H1 (cell line): ENCODE measurements around the gene VNN1. TPM values are rescaled to one million over a fixed set of nuclear protein-coding genes. Genes with fewer than 3 reads are reported as not detected.

Experiments
- CTCF ChIA-PET: fragments of 300-600 bp; sonication (Branson Sonifier 250); formaldehyde crosslinking; loops from one replicate; lab custom pipeline; 2021; ENCODE audit not compliant: partially characterized antibody; lab: Charles Lee
- POLR2A ChIA-PET: fragments of 300-600 bp; sonication (Branson Sonifier 250); formaldehyde crosslinking; loops from one replicate; lab custom pipeline; 2021; ENCODE audit warnings: inconsistent platforms; ENCODE audit not compliant: partially characterized antibody; lab: Charles Lee
- DNase-seq, 2 experiments: peaks; one replicate each; pipeline versions ENCODE4 v3.0.0 to v3.0.0-alpha.2; 2010 to 2022; ENCODE audit warnings: low spot score in 2 of 2, low read depth in 1 of 2, mixed read lengths in 1 of 2
- FAIRE-seq: peaks from 2 replicates; lab custom pipeline; 2011; peaks lifted over from hg19 to GRCh38; lab: Jason Lieb, UNC
- H2AFZ ChIP-seq: 2 replicates; pipeline ENCODE4 v1.8.1; 2012; ENCODE audit warnings: low read length, inconsistent platforms
- H2AK5ac ChIP-seq: 2 replicates; pipeline ENCODE4 v1.6.1; 2013; ENCODE audit warnings: low read depth, low read length
- H2BK120ac ChIP-seq: replicated peaks from 2 replicates; pipeline ENCODE3; 2013; ENCODE audit warnings: low read depth, low read length, inconsistent platforms
- H2BK12ac ChIP-seq: 2 replicates; pipeline ENCODE4 v1.6.1; 2013; ENCODE audit warnings: low read depth, low read length
- H2BK15ac ChIP-seq: 2 replicates; pipeline ENCODE4 v1.6.1; 2013; ENCODE audit warnings: low read length
- H2BK20ac ChIP-seq: 2 replicates; pipeline ENCODE4 v1.6.1; 2013; ENCODE audit warnings: low read length
- H2BK5ac ChIP-seq: 2 replicates; pipeline ENCODE4 v1.6.1; 2013; ENCODE audit warnings: low read depth, low read length
- H3K14ac ChIP-seq: 2 replicates; pipeline ENCODE4 v1.6.1; 2013; ENCODE audit warnings: inconsistent platforms; ENCODE audit not compliant: insufficient read length
- H3K18ac ChIP-seq: 2 replicates; pipeline ENCODE4 v1.6.1; 2013; ENCODE audit warnings: low read length; ENCODE audit errors: extremely low read depth
- H3K23ac ChIP-seq: 2 replicates; pipeline ENCODE4 v1.6.1; 2013; ENCODE audit warnings: inconsistent platforms; ENCODE audit not compliant: insufficient read length
- H3K23me2 ChIP-seq: 2 replicates; pipeline ENCODE4 v1.6.1; 2013; ENCODE audit warnings: low read depth, low read length
- H3K27ac ChIP-seq: 2 replicates; pipeline ENCODE4 v1.6.1; 2011; ENCODE audit warnings: low read depth, low read length, inconsistent platforms
- H3K27me3 ChIP-seq, 4 experiments: replicated peaks in 1 of 4; 1 replicate in 1 of 4; 2 replicates in 3 of 4; pipeline versions ENCODE4 v1.6.1 to v1.8.1; 2011 to 2013; ENCODE audit warnings: low read length in 3 of 4, mild to moderate bottlenecking in 3 of 4, inconsistent platforms in 2 of 4, mixed read lengths in 2 of 4, moderate library complexity in 1 of 4; ENCODE audit not compliant: control insufficient read depth in 3 of 4, insufficient read depth in 3 of 4; ENCODE audit errors: extremely low read depth in 1 of 4
- H3K36me3 ChIP-seq, 4 experiments: 2 replicates each; pipeline versions ENCODE4 v1.6.1 to v1.8.1; 2011 to 2013; ENCODE audit warnings: mild to moderate bottlenecking in 4 of 4, low read length in 3 of 4, moderate library complexity in 2 of 4, control low read depth in 1 of 4, inconsistent platforms in 1 of 4; ENCODE audit not compliant: insufficient read depth in 4 of 4, control insufficient read depth in 2 of 4
- H3K4ac ChIP-seq: replicated peaks from 2 replicates; pipeline ENCODE3; 2013; ENCODE audit warnings: low read length, low read depth, mixed read lengths, inconsistent platforms; ENCODE audit not compliant: insufficient read length
- H3K4me1 ChIP-seq, 4 experiments: replicated peaks in 1 of 4; 1 replicate in 1 of 4; 2 replicates in 3 of 4; pipeline versions ENCODE4 v1.6.1 to v1.8.1; 2011 to 2013; ENCODE audit warnings: low read length in 3 of 4, inconsistent platforms in 2 of 4, mixed read lengths in 1 of 4; ENCODE audit not compliant: insufficient read depth in 4 of 4, control insufficient read depth in 3 of 4
- H3K4me2 ChIP-seq, 2 experiments: 2 replicates each; pipeline versions ENCODE4 v1.6.1 to v1.8.1; 2011 to 2013; ENCODE audit warnings: low read depth in 2 of 2, low read length in 2 of 2, control low read depth in 1 of 2, inconsistent platforms in 1 of 2, mild to moderate bottlenecking in 1 of 2; ENCODE audit not compliant: insufficient read depth in 1 of 2
- H3K4me3 ChIP-seq, 4 experiments: fragments of 200-600, 300-600 bp in 1 of 4; sonication (generic), shearing (Covaris generic), sonication (Bioruptor Twin) in 1 of 4; 2 replicates each; pipeline versions ENCODE4 v1.5.1 to v1.8.1; 2011 to 2016; ENCODE audit warnings: low read length in 4 of 4, low read depth in 3 of 4, control low read depth in 2 of 4, inconsistent platforms in 2 of 4, mild to moderate bottlenecking in 2 of 4, mixed read lengths in 1 of 4, moderate library complexity in 1 of 4; ENCODE audit not compliant: insufficient read depth in 2 of 4; ENCODE audit errors: extremely low read depth in 1 of 4
- H3K56ac ChIP-seq: replicated peaks from 2 replicates; pipeline ENCODE3; 2013; ENCODE audit warnings: low read depth, mild to moderate bottlenecking, mixed read lengths, low read length, inconsistent platforms; ENCODE audit not compliant: insufficient read length
- H3K79me1 ChIP-seq: 2 replicates; pipeline ENCODE4 v1.6.1; 2013; ENCODE audit warnings: low read depth, low read length, control low read depth
- H3K79me2 ChIP-seq, 2 experiments: 2 replicates each; pipeline versions ENCODE4 v1.6.1 to v1.8.1; 2012 to 2013; ENCODE audit warnings: low read length in 2 of 2, mild to moderate bottlenecking in 2 of 2, inconsistent platforms in 1 of 2; ENCODE audit not compliant: insufficient read depth in 2 of 2, control insufficient read depth in 1 of 2
- H3K9ac ChIP-seq, 4 experiments: replicated peaks in 1 of 4; 1 replicate in 1 of 4; 2 replicates in 3 of 4; pipeline versions ENCODE4 v1.6.1 to v1.8.1; 2011 to 2013; ENCODE audit warnings: low read depth in 3 of 4, low read length in 3 of 4, control low read depth in 2 of 4, mild to moderate bottlenecking in 2 of 4, moderate library complexity in 2 of 4, inconsistent platforms in 1 of 4; ENCODE audit errors: extremely low read depth in 1 of 4
- H3K9me3 ChIP-seq, 2 experiments: 2 replicates each; pipeline versions ENCODE4 v1.6.1 to v1.8.1; 2012 to 2013; ENCODE audit warnings: mild to moderate bottlenecking in 2 of 2, moderate library complexity in 2 of 2, control low read depth in 1 of 2, inconsistent platforms in 1 of 2, low read depth in 1 of 2, low read length in 1 of 2, mixed read lengths in 1 of 2; ENCODE audit not compliant: insufficient read depth in 2 of 2
- H4K20me1 ChIP-seq, 2 experiments: replicated peaks in 1 of 2; 2 replicates each; pipeline versions ENCODE3 to v1.8.1; 2011 to 2013; ENCODE audit warnings: inconsistent platforms in 2 of 2, low read length in 2 of 2, mild to moderate bottlenecking in 1 of 2; ENCODE audit not compliant: insufficient read depth in 2 of 2, control insufficient read depth in 1 of 2
- H4K5ac ChIP-seq: 2 replicates; pipeline ENCODE4 v1.6.1; 2013; ENCODE audit warnings: low read length, low read depth, mixed read lengths, inconsistent platforms; ENCODE audit not compliant: insufficient read length
- H4K8ac ChIP-seq: 2 replicates; pipeline ENCODE4 v1.8.0; 2013; ENCODE audit warnings: mild to moderate bottlenecking, moderate library complexity, low read length, inconsistent platforms; ENCODE audit not compliant: insufficient read depth; ENCODE audit errors: extremely low read depth
- H4K91ac ChIP-seq: replicated peaks from 2 replicates; pipeline ENCODE3; 2013; ENCODE audit warnings: low read length, mixed read lengths, inconsistent platforms; ENCODE audit not compliant: insufficient read length
- JUN ChIP-seq: IDR thresholded peaks from 2 replicates; pipeline ENCODE4 v1.6.1; 2011; ENCODE audit warnings: low read depth, mild to moderate bottlenecking, improper control_type of control experiment, low read length
- POU5F1 ChIP-seq: IDR thresholded peaks from 2 replicates; pipeline ENCODE4 v1.6.1; 2011; ENCODE audit warnings: low read depth, mild to moderate bottlenecking, low read length, moderate library complexity
- SIX5 ChIP-seq: IDR thresholded peaks from 2 replicates; pipeline ENCODE4 v1.6.1; 2011; ENCODE audit warnings: mild to moderate bottlenecking, low read depth, low read length
- WGBS, 2 experiments: shearing (Covaris generic) in 1 of 2; methylation state at CpG; one replicate each; pipeline versions ENCODE4 v1.1.6 to v1.1.7; 2013 to 2015; ENCODE audit warnings: low lambda C conversion rate in 2 of 2, mixed read lengths in 2 of 2, inconsistent platforms in 1 of 2, low coverage in 1 of 2, missing lambda C conversion rate in 1 of 2; ENCODE audit not compliant: insufficient replicate concordance in 2 of 2, insufficient coverage in 1 of 2, insufficient read length in 1 of 2; ENCODE audit errors: extremely low coverage in 1 of 2, missing lambda C conversion rate in 1 of 2; 5-methylcytosine and 5-hydroxymethylcytosine counted together
- polyA plus RNA-seq, 7 experiments: library from polyadenylated mRNA; depleted of rRNA in 3 of 7; stranded (reverse) in 5 of 7; unstranded in 2 of 7; fragments of >200 nt in 5 of 7; fragments of 200-250 nt in 2 of 7; gene quantifications; 1 replicate in 5 of 7; 2 replicates in 1 of 7; 4 replicates in 1 of 7; pipeline versions ENCODE4 v1.2.1 to v1.2.3, GENCODE V29; 2011 to 2013; ENCODE audit warnings: missing spikeins in 2 of 7, mixed read lengths in 2 of 7
- total RNA-seq: library from RNA; stranded (reverse); fragmentation: NEBNext Ultra II Directional; extraction: Animal tissue kit (Norgen Biotek cat#: 25700); gene quantifications from 2 replicates; pipeline ENCODE4 v1.2.1, GENCODE V29; 2021

Gene VNN1
- total and polyA plus RNA-seq, 2 of the 8 experiments (the other 6 are each of a cell fraction or from before 2014, with no cell fraction given): not detected

DNA sequence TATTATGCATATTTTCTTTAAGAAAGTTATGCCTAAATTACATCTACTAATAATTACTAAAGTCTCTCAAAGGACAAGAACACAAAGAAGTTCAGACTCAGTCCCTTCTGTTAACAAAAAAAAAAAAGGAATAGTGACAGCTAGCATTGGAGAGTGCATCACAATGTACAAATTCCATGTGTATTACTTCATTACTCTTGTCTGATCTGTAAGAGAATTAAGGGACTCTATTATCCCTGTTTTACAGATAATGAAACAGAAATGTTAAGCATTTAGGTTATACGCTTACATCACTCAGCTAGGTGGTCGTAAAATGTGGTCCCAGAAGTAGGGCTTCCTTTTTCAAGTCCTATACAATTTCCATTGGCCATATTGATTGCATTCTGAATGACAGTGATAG lies 17.2 kb upstream of the VNN1 start:
- H3K18ac ChIP-seq: no peak overlapping the region
- no peak overlapping the region for H3K56ac ChIP-seq
- no peaks in the 10 kb centered on the region for H3K27me3 ChIP-seq
- no peak overlapping the region for H3K4me3 ChIP-seq
- no peak overlapping the region for H3K23ac ChIP-seq
- H3K14ac ChIP-seq: no peak overlapping the region
- H2BK12ac ChIP-seq: no peak overlapping the region
- H3K4me2 ChIP-seq: no peak overlapping the region
- FAIRE-seq (no peak), DNase-seq (no peak)
- H3K9me3 ChIP-seq: no peaks in the 10 kb centered on the region
- no peak overlapping the region for H3K4ac ChIP-seq
- no peaks in the 10 kb centered on the region for H3K4me1 ChIP-seq
- no peaks in the 10 kb centered on the region for H3K79me1 ChIP-seq
- no peaks in the 10 kb centered on the region for H3K36me3 ChIP-seq
- H2BK5ac ChIP-seq: no peak overlapping the region
- H2BK20ac ChIP-seq: no peak overlapping the region
- TF ChIP-seq SIX5 (no peak), POU5F1 (no peak), JUN (no peak)
- no peak overlapping the region for H3K27ac ChIP-seq
- no peaks in the 10 kb centered on the region for H3K79me2 ChIP-seq
- no peak overlapping the region for H4K5ac ChIP-seq
- no peaks in the 10 kb centered on the region for H3K23me2 ChIP-seq
- no peak overlapping the region for H4K91ac ChIP-seq
- no peak overlapping the region for H2AFZ ChIP-seq
- H3K9ac ChIP-seq: no peak overlapping the region
- H2BK120ac ChIP-seq: no peak overlapping the region
- CTCF ChIA-PET: interaction anchor here (0.7 to 4.5 kb wide), 5 partner anchors 33 to 470 kb away, joined by 3 to 28 read pairs (median 5); no protein-coding TSS in a partner anchor
- no peak overlapping the region for H2AK5ac ChIP-seq
- POLR2A ChIA-PET: no interaction called here
- H4K20me1 ChIP-seq: no peaks in the 10 kb centered on the region
- no peak overlapping the region for H4K8ac ChIP-seq
- 89% methylated on average over 2 of the region's 2 CpGs; no CpG with 5 or more reads in 1 of the 2 experiments for WGBS, 2 experiments
- H2BK15ac ChIP-seq: no peak overlapping the region
